Hepatocyte (in vitro differentiated cells): ENCODE measurements around the gene RPL36AL. TPM values are rescaled to one million over a fixed set of nuclear protein-coding genes. Genes with fewer than 3 reads are reported as not detected.
"Not testable (repeated sequence)": the region's sequence is repeated elsewhere in the genome, so short reads cannot be mapped to it uniquely, and the experiment has no call there.

Experiments used
- DNase-seq: peaks from one replicate; pipeline ENCODE4 v3.0.0-alpha.2; 2016; ENCODE audit warnings: low spot score
- H2AFZ ChIP-seq: fragments of 200-600 bp; sonication (generic); 2 replicates; pipeline ENCODE4 v1.6.0; 2016; ENCODE audit warnings: antibody characterized with exemption, mild to moderate bottlenecking
- H3K27ac ChIP-seq: fragments of 200-600 bp; sonication (generic); 2 replicates; pipeline ENCODE4 v1.5.1; 2016; ENCODE audit warnings: mild to moderate bottlenecking
- H3K27me3 ChIP-seq: fragments of 200-600 bp; sonication (generic); 2 replicates; pipeline ENCODE4 v1.6.1; 2016
- H3K36me3 ChIP-seq: fragments of 200-600 bp; sonication (generic); replicated peaks from 2 replicates; pipeline ENCODE4 v1.5.1; 2016; ENCODE audit warnings: low read depth; ENCODE audit not compliant: insufficient read depth
- H3K4me1 ChIP-seq: fragments of 200-600 bp; sonication (generic); 2 replicates; pipeline ENCODE4 v1.5.1; 2016; ENCODE audit warnings: mild to moderate bottlenecking, moderate library complexity; ENCODE audit not compliant: insufficient read depth
- H3K4me2 ChIP-seq: fragments of 200-600 bp; sonication (generic); 2 replicates; pipeline ENCODE4 v1.6.0; 2016
- H3K4me3 ChIP-seq: fragments of 200-600 bp; sonication (generic); 2 replicates; pipeline ENCODE4 v1.5.1; 2016; ENCODE audit warnings: mild to moderate bottlenecking
- H3K79me2 ChIP-seq: fragments of 200-600 bp; sonication (generic); 2 replicates; pipeline ENCODE4 v1.6.0; 2017; ENCODE audit warnings: mild to moderate bottlenecking
- H3K9me2 ChIP-seq: fragments of 200-600 bp; sonication (generic); replicated peaks from 2 replicates; pipeline ENCODE4 v1.6.0; 2017; ENCODE audit warnings: mild to moderate bottlenecking; ENCODE audit not compliant: insufficient read depth
- H3K9me3 ChIP-seq: fragments of 200-600 bp; sonication (generic); 2 replicates; pipeline ENCODE4 v1.5.1; 2016; ENCODE audit warnings: low read depth, mild to moderate bottlenecking
- H4K20me1 ChIP-seq: fragments of 200-600 bp; sonication (generic); 2 replicates; pipeline ENCODE4 v1.6.0; 2016; ENCODE audit warnings: mild to moderate bottlenecking; ENCODE audit not compliant: insufficient read depth, poor library complexity, severe bottlenecking
- EZH2 ChIP-seq: fragments of 200-600 bp; sonication (generic); IDR thresholded peaks from 2 replicates; pipeline ENCODE4 v1.6.1; 2016; ENCODE audit warnings: antibody characterized with exemption, mild to moderate bottlenecking, borderline replicate concordance
- EZH2phosphoT487 ChIP-seq: fragments of 200-600 bp; sonication (generic); IDR thresholded peaks from one replicate; pipeline ENCODE4 v1.6.1; 2018; ENCODE audit warnings: antibody characterized with exemption, mild to moderate bottlenecking, low read depth, moderate library complexity; ENCODE audit not compliant: unreplicated experiment, severe bottlenecking
- WGBS: methylation state at CpG from one replicate; pipeline ENCODE4 v1.1.6; 2016; ENCODE audit warnings: low lambda C conversion rate; ENCODE audit errors: missing lambda C conversion rate; 5-methylcytosine and 5-hydroxymethylcytosine counted together
- polyA plus RNA-seq: library from polyadenylated mRNA; unstranded; fragments of >200 nt; fragmentation: Nextera tagmentation; extraction: Ambion mirVana; gene quantifications from 2 replicates; pipeline ENCODE4 v1.2.1, GENCODE V29; 2016
- total RNA-seq: library from RNA; depleted of rRNA; stranded (reverse); fragments of >200 nt; gene quantifications from 2 replicates; pipeline ENCODE4 v1.2.3, GENCODE V29; 2014
- TF ChIP-seq, protein P1 (sequence below): fragments of 200-600 bp; sonication (generic); IDR thresholded peaks from 2 replicates; pipeline ENCODE4 v1.5.1; 2016; ENCODE audit warnings: antibody characterized with exemption, mild to moderate bottlenecking; ENCODE audit not compliant: poor library complexity

Gene RPL36AL
- total and polyA plus RNA-seq, 2 experiments from 2014 or later: 208 to 277 TPM

DNA sequence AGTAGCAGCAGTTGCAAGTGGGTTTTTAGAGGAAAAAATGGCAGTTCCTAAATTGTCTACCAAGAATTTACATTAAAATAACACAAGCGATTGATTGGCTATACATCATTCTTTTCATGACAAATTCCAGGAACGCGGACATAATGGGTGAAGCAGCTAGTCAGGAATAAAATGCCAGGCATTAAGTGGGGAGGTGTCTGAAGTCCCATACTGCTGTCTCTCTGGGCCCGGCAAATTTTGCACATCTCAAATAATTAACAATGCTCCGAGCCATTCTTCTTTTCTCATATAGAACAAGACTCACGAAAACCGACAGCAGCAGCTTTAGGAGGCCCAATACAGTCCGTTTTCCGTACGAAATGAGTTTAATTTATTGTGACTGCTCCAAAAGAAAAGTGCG lies 696 bp downstream of the RPL36AL start:
- H2AFZ ChIP-seq: peak overlapping the region; percentile 53
- H3K9me2 ChIP-seq: no peaks in the 10 kb centered on the region
- peaks cover 21% of the 10 kb centered on the region for H3K4me1 ChIP-seq
- H3K79me2 ChIP-seq: peaks cover 62% of the 10 kb centered on the region
- H3K36me3 ChIP-seq: no peaks in the 10 kb centered on the region
- no peaks in the 10 kb centered on the region for H3K27me3 ChIP-seq
- DNase-seq: no peak
- H3K4me3 ChIP-seq: peak overlapping the region; percentile 63
- TF ChIP-seq EZH2 (no peak), EZH2phosphoT487 (no peak)
- TF ChIP-seq, protein P1, sequence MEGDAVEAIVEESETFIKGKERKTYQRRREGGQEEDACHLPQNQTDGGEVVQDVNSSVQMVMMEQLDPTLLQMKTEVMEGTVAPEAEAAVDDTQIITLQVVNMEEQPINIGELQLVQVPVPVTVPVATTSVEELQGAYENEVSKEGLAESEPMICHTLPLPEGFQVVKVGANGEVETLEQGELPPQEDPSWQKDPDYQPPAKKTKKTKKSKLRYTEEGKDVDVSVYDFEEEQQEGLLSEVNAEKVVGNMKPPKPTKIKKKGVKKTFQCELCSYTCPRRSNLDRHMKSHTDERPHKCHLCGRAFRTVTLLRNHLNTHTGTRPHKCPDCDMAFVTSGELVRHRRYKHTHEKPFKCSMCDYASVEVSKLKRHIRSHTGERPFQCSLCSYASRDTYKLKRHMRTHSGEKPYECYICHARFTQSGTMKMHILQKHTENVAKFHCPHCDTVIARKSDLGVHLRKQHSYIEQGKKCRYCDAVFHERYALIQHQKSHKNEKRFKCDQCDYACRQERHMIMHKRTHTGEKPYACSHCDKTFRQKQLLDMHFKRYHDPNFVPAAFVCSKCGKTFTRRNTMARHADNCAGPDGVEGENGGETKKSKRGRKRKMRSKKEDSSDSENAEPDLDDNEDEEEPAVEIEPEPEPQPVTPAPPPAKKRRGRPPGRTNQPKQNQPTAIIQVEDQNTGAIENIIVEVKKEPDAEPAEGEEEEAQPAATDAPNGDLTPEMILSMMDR: no peak
- H3K9me3 ChIP-seq: no peaks in the 10 kb centered on the region
- WGBS: under 1% methylated on average over 11 of the region's 11 CpGs
- peak overlapping the region; percentile 86 for H3K4me2 ChIP-seq
- H4K20me1 ChIP-seq: peaks cover 27% of the 10 kb centered on the region
- H3K27ac ChIP-seq: peak overlapping the region; percentile 97

- H3K27me3 ChIP-seq, DNase-seq, H3K9me3 ChIP-seq, H2AFZ ChIP-seq, H3K36me3 ChIP-seq, H3K9me2 ChIP-seq: not testable (repeated sequence)
- peaks cover 21% of the 10 kb centered on the region for H3K4me1 ChIP-seq
- 52% methylated on average over 19 of the region's 19 CpGs for WGBS
- peaks cover 57% of the 10 kb centered on the region for H3K79me2 ChIP-seq
- peaks cover 27% of the 10 kb centered on the region for H4K20me1 ChIP-seq
- peak overlapping the region; percentile 97 for H3K27ac ChIP-seq
- peak overlapping the region; percentile 63 for H3K4me3 ChIP-seq
- peak overlapping the region; percentile 86 for H3K4me2 ChIP-seq
Measured at GRCh38 chr14:49619273-49619672, 1.2 kb downstream of the RPL36AL start.

DNA sequence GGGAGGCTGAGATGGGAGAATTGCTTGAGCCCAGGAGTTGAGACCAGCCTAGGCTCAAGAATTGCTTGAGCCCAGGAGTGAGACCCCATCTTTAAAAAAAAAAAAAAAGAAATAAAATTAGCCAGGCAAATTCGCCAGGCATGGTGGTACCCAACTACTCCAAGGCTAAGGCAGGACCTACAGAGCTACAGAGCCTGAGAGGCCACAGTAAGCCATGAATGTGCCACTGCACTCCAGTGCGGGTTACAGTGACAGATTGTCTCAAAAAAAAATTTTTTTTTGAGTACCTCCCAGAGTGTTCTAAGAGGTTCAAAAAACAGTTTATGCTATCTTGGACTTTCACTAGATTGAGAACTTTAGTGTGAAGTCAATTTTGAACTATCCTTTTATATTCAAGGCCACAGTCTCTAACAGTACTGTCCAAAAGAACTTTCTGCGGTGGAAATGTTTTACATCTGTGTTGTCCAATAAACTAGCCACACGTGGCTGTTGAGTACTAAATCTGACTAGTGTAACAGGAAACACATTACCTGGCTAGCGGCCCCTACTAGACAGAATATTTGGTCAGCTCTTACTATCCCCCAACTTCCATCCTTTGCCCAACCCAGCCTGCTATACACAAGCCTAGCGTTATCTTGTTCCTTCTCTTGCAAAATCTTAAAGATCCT lies 2.4 kb downstream of the RPL36AL start:
- 94% methylated on average over 6 of the region's 6 CpGs for WGBS
- H3K27ac ChIP-seq: no peak overlapping the region
- no peak overlapping the region for H3K4me3 ChIP-seq
- no peak for TF ChIP-seq EZH2phosphoT487
- TF ChIP-seq EZH2: no peak
- TF ChIP-seq, protein P1: no peak
- H4K20me1 ChIP-seq: peaks cover 21% of the 10 kb centered on the region
- no peak for DNase-seq
- no peaks in the 10 kb centered on the region for H3K27me3 ChIP-seq
- H3K9me3 ChIP-seq: no peaks in the 10 kb centered on the region
- peaks cover 50% of the 10 kb centered on the region for H3K79me2 ChIP-seq
- H3K4me1 ChIP-seq: peaks cover 11% of the 10 kb centered on the region
- peak overlapping the region; percentile 86 for H3K4me2 ChIP-seq
- no peak overlapping the region for H2AFZ ChIP-seq
- H3K9me2 ChIP-seq: no peaks in the 10 kb centered on the region
- H3K36me3 ChIP-seq: no peaks in the 10 kb centered on the region

DNA sequence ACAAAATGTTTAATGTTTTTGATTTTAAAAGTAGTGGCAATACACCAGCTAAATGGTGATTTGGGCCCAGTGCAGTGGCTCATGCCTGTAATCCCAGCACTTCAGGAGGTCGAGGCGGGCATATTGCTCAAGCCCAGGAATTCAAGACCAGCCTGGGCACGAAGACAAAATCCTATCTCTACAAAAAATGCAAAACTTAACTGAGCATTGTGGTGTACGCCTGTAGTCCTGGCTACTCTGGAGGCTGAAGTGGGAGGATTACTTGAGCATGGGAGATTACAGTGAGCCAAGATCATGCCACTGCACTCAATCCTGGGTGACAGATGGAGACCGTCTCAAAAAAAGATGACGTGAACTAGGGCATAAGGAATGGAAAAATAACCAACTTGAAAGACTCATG lies 4.7 kb downstream of the RPL36AL start:
- TF ChIP-seq EZH2phosphoT487 (no peak), EZH2 (no peak)
- TF ChIP-seq, protein P1: no peak
- Histone ChIP-seq H3K4me1 (no peaks in the 10 kb centered on the region), H3K4me2 (no peak overlapping the region), H3K9me2 (no peaks in the 10 kb centered on the region), H3K79me2 (peaks cover 29% of the 10 kb centered on the region), H3K36me3 (no peaks in the 10 kb centered on the region), H3K27ac (no peak overlapping the region), H3K4me3 (no peak overlapping the region), H3K9me3 (no peaks in the 10 kb centered on the region), H3K27me3 (no peaks in the 10 kb centered on the region), H2AFZ (no peak overlapping the region), H4K20me1 (peaks cover 15% of the 10 kb centered on the region)
- DNase-seq: no peak
- 94% methylated on average over 6 of the region's 6 CpGs for WGBS
